Rectal smooth muscle tissue (tissue), 1 donor: ENCODE data around the gene BCAN.
"Not testable (repeated sequence)": the region's sequence is repeated elsewhere in the genome, so short reads cannot be mapped to it uniquely, and the experiment has no call there.

Experiments
- H3K27ac ChIP-seq: one replicate; pipeline ENCODE4 v1.7.0; 2013; ENCODE audit warnings: low read depth, low read length, inconsistent platforms
- H3K27me3 ChIP-seq: one replicate; pipeline ENCODE4 v1.7.0; 2013; ENCODE audit warnings: low read length; ENCODE audit not compliant: control insufficient read depth, insufficient read depth
- H3K36me3 ChIP-seq: one replicate; pipeline ENCODE4 v1.7.0; 2013; ENCODE audit warnings: low read length; ENCODE audit not compliant: control insufficient read depth, insufficient read depth
- H3K4me1 ChIP-seq: one replicate; pipeline ENCODE4 v1.7.0; 2013; ENCODE audit warnings: low read length; ENCODE audit not compliant: control insufficient read depth, insufficient read depth
- H3K4me3 ChIP-seq: one replicate; pipeline ENCODE4 v1.7.0; 2013; ENCODE audit warnings: low read length
- H3K9ac ChIP-seq: one replicate; pipeline ENCODE4 v1.7.0; 2013; ENCODE audit warnings: low read length

Gene BCAN

GRCh38 chr1:156623946-156624813 lies 17.7 kb upstream of the BCAN start:
- Histone ChIP-seq H3K4me1 (peaks cover 8% of the 10 kb centered on the region), H3K36me3 (no peaks in the 10 kb centered on the region), H3K27me3 (peaks cover 27% of the 10 kb centered on the region), H3K4me3 (peak overlapping the region; percentile 49), H3K27ac (no peak overlapping the region), H3K9ac (no peak overlapping the region)

GRCh38 chr1:156624814-156625435 lies 17.0 kb upstream of the BCAN start:
- no peak overlapping the region for H3K9ac ChIP-seq
- H3K4me1 ChIP-seq = peaks cover 8% of the 10 kb centered on the region
- peaks cover 25% of the 10 kb centered on the region for H3K27me3 ChIP-seq
- H3K27ac ChIP-seq = no peak overlapping the region
- H3K4me3 ChIP-seq = peak overlapping the region; percentile 49
- H3K36me3 ChIP-seq = no peaks in the 10 kb centered on the region

- H3K27ac ChIP-seq = no peak overlapping the region
- no peaks in the 10 kb centered on the region for H3K36me3 ChIP-seq
- H3K4me1 ChIP-seq = peaks cover 8% of the 10 kb centered on the region
- peak overlapping the region; percentile 57 for H3K4me3 ChIP-seq
- no peak overlapping the region for H3K9ac ChIP-seq
- peaks cover 25% of the 10 kb centered on the region for H3K27me3 ChIP-seq
These were observed 16.4 kb upstream of the BCAN start for GRCh38 chr1:156625436-156626078.

- H3K27me3 ChIP-seq = peaks cover 28% of the 10 kb centered on the region
- H3K4me3 ChIP-seq = no peak overlapping the region
- no peak overlapping the region for H3K9ac ChIP-seq
- H3K36me3 ChIP-seq = no peaks in the 10 kb centered on the region
- no peak overlapping the region for H3K27ac ChIP-seq
- peaks cover 8% of the 10 kb centered on the region for H3K4me1 ChIP-seq
These were observed 15.9 kb upstream of the BCAN start for GRCh38 chr1:156626079-156626438.

- H3K27me3 ChIP-seq = peaks cover 28% of the 10 kb centered on the region
These were observed 14.5 kb upstream of the BCAN start for GRCh38 chr1:156627313-156627880.

GRCh38 chr1:156629823-156630449 lies 12.0 kb upstream of the BCAN start:
- Histone ChIP-seq H3K27ac (no peak overlapping the region), H3K27me3 (peaks cover 18% of the 10 kb centered on the region), H3K9ac (no peak overlapping the region), H3K36me3 (no peaks in the 10 kb centered on the region), H3K4me1 (peaks cover 8% of the 10 kb centered on the region), H3K4me3 (no peak overlapping the region)

More at GRCh38 chr1:156627313-156627880, 14.5 kb upstream of the BCAN start:
- H3K4me3 ChIP-seq = no peak overlapping the region
- no peak overlapping the region for H3K9ac ChIP-seq
- peaks cover 8% of the 10 kb centered on the region for H3K4me1 ChIP-seq
- H3K36me3 ChIP-seq = no peaks in the 10 kb centered on the region
- no peak overlapping the region for H3K27ac ChIP-seq

GRCh38 chr1:156631152-156631551 lies 10.8 kb upstream of the BCAN start:
- not testable (repeated sequence) for H3K36me3 ChIP-seq, H3K9ac ChIP-seq, H3K27ac ChIP-seq, H3K4me3 ChIP-seq, H3K4me1 ChIP-seq
- peaks cover 13% of the 10 kb centered on the region for H3K27me3 ChIP-seq

- Histone ChIP-seq H3K27ac (no peak overlapping the region), H3K27me3 (peaks cover 13% of the 10 kb centered on the region), H3K4me3 (no peak overlapping the region), H3K4me1 (no peaks in the 10 kb centered on the region), H3K9ac (no peak overlapping the region), H3K36me3 (no peaks in the 10 kb centered on the region)
These were observed 9.6 kb upstream of the BCAN start for GRCh38 chr1:156632355-156632754.

GRCh38 chr1:156638189-156638985 lies 3.5 kb upstream of the BCAN start:
- H3K9ac ChIP-seq = no peak overlapping the region
- H3K4me1 ChIP-seq = no peaks in the 10 kb centered on the region
- H3K36me3 ChIP-seq = no peaks in the 10 kb centered on the region
- H3K4me3 ChIP-seq = no peak overlapping the region
- H3K27ac ChIP-seq = no peak overlapping the region
- H3K27me3 ChIP-seq = peaks cover 35% of the 10 kb centered on the region

- Histone ChIP-seq H3K4me1 (no peaks in the 10 kb centered on the region), H3K27me3 (peaks cover 31% of the 10 kb centered on the region)
These were observed 2.3 kb upstream of the BCAN start for GRCh38 chr1:156639601-156640101.

GRCh38 chr1:156640842-156641706 lies 843 bp upstream of the BCAN start:
- Histone ChIP-seq H3K36me3 (no peaks in the 10 kb centered on the region), H3K27me3 (peaks cover 31% of the 10 kb centered on the region), H3K4me1 (no peaks in the 10 kb centered on the region), H3K9ac (no peak overlapping the region), H3K4me3 (peak overlapping the region; percentile 13), H3K27ac (no peak overlapping the region)

More at GRCh38 chr1:156639601-156640101, 2.3 kb upstream of the BCAN start:
- no peaks in the 10 kb centered on the region for H3K36me3 ChIP-seq
- no peak overlapping the region for H3K4me3 ChIP-seq
- H3K9ac ChIP-seq = no peak overlapping the region
- H3K27ac ChIP-seq = no peak overlapping the region
